Retinal pigment epithelial cell (primary cell): ENCODE data around the gene INTS7.
"Not testable (repeated sequence)": the region's sequence is repeated elsewhere in the genome, so short reads cannot be mapped to it uniquely, and the experiment has no call there.

Experiments
- DNase-seq: peaks from one replicate; pipeline ENCODE4 v3.0.0-alpha.2; 2010; ENCODE audit warnings: low read depth
- H3K4me3 ChIP-seq: 2 replicates; pipeline ENCODE4 v1.5.1; 2011; ENCODE audit warnings: mild to moderate bottlenecking, low read length, control low read depth, moderate library complexity
- TF ChIP-seq, protein P1 (sequence below): conservative IDR thresholded peaks from 2 replicates; pipeline ENCODE4 v1.5.1; 2011; ENCODE audit warnings: low read depth, low read length, control low read depth, inconsistent platforms

Gene INTS7

DNA sequence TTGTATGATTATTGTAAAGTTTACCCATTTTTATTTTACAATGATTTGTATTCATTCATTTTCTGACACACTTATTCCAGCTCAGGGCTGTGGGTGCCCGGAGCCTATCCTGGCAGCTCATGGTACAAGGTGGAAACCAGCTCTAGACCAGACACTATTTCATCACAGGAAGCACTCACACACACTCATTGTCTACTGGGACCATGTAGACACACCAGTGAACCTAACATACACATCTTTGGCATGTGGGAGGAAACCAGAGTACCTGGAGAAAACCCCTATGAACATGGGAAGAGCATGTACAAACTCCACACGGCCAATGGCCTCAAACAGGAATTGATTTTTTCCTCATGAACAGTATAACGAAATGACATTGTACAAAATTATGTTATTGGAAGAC is 2.5 kb upstream of the INTS7 start:
- TF ChIP-seq, protein P1, sequence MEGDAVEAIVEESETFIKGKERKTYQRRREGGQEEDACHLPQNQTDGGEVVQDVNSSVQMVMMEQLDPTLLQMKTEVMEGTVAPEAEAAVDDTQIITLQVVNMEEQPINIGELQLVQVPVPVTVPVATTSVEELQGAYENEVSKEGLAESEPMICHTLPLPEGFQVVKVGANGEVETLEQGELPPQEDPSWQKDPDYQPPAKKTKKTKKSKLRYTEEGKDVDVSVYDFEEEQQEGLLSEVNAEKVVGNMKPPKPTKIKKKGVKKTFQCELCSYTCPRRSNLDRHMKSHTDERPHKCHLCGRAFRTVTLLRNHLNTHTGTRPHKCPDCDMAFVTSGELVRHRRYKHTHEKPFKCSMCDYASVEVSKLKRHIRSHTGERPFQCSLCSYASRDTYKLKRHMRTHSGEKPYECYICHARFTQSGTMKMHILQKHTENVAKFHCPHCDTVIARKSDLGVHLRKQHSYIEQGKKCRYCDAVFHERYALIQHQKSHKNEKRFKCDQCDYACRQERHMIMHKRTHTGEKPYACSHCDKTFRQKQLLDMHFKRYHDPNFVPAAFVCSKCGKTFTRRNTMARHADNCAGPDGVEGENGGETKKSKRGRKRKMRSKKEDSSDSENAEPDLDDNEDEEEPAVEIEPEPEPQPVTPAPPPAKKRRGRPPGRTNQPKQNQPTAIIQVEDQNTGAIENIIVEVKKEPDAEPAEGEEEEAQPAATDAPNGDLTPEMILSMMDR, result no peak
- no peak for DNase-seq

DNA sequence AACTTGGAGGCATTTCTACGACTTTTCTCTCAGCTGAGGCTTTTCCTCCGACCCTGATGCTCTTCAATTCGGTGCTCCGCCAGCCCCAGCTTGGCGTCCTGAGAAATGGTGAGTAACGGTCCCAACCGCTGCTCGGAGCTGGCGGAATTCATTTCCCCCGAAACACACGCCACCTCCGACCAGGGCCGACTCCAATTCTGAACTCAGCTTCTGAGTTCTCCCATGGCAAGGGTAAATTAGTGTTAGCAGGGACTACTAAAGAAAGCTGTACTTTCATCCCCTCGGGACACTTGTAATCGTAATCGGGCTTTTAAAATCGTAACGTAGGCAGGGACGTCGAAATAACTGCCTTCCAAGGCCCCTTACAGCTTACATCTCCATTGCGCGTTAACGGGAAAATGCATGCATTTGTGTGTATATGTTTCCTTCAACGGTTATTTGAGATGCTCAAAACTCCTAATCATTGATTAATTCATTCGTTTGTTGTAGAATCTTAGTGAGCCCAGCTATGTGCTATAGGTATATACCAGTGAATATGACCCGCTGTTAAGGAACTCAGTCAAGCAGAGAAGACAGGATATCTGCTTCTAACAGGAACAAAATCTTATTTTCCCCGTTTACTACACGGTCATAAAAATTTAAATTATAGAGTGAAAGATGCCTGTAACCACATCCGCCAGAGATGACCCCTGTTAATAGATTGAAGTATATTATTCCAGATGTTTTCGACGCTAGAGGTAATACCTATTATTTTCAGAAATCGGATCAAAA is 663 bp upstream of the INTS7 start:
- H3K4me3 ChIP-seq, result peak overlapping the region; percentile 65
- no peak for DNase-seq
- TF ChIP-seq, protein P1, result no peak

More for the DNA sequence above, 2.5 kb upstream of the INTS7 start:
- no peak overlapping the region for H3K4me3 ChIP-seq

DNA sequence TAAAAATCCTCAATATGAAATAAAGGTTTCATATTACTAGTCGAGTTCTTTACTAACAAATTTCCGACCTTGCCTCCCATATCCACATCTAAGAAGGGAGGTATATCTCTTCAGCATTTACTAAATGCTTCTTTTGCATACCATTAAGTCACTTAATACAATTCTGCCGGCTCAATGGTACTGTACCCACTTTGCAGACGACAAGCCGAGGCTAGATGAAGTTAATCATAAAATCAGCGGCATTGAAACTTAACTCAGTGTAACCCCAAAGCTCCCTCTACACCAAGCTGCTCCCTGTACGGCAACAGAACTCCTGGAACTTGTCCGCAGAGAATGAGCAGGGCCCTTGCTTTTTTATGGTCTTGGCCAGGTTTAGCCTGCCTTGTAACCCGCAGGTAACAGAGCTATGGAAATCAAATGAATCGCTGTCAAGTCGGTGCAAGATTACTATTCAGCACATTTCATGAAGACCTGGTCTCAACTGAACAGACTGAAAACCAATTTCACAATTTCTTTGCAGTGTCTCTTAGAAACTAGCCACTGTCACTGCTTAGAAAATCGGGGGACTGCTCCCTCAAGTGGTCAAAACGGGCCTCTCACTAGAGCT is 738 bp downstream of the INTS7 start:
- H3K4me3 ChIP-seq, result peak overlapping the region; percentile 65
- no peak for DNase-seq
- TF ChIP-seq, protein P1, result no peak

DNA sequence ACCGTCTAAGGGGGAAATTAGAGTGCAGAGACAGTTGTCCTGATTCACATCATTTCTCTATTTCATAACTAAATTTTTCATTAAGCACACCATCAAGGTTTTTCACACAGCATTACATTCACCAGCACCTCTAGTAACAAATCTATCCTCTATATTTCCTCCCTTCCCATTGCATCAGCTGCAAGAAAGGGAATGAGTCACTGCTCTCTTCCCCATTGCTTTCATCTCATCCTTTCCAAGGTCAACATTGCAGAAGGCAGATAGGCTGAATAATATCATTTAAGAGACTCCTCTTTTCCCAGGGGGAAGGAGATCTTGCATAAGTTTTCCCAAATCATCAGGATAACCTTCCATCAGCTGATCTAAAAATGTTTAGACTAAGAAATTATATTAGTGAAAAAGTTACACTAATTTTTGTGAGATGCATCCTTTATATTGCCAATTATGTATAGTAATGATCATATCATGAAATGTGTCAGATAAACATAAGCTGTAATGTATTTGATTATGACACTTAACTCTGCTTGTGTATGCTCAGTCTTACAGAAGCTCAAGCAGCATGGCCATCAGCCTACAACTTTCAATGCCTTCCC is 4.3 kb downstream of the INTS7 start:
- no peak for DNase-seq
- TF ChIP-seq, protein P1, result no peak
- no peak overlapping the region for H3K4me3 ChIP-seq

DNA sequence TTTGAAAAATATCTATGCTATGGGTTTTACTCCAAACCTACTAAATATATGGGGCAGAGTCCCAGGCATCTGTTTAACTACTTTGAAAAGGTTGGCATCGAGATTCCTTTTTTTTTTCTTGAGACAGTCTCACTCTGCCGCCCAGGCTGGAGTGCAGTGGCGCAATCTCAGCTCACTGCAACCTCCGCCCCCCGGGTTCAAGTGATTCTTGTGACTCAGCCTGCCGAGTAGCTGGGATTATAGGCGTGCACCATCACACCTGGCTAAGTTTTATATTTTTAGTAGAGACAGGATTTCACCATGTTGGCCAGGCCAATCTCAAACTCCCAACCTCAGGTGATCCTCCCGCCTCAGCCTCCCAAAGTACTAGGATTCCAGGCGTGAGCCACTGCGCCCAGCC is 7.6 kb downstream of the INTS7 start:
- H3K4me3 ChIP-seq, DNase-seq: not testable (repeated sequence)

DNA sequence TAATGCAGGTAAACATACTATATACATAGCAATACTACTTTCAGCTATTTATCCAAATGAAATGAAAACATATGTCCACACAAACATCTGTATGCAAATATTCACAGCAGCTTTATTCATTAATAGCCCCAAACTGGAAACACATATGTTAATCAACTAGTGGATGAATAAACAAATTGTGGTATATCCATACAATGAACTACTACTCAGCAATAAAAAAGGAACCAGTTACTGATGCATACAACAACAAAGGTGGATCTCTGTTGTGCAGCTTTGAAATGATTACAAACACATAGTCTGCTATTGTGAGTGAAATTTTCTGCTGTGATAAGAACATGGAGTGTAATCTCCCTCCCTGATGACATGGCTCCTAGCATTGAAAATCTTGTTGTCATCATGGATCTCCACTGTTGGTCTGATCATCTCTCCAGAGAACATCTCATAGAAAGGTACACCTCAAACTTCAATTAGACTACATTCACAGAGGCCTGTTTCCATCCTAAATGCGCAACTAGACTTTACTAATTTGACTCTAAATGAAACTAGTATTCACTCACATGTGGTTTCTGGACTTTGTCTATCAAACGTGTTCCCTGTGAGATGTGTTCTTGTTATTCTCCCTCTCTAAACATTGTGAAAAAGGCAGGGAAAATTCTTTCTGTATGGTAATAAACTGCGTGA is 10.7 kb downstream of the INTS7 start:
- TF ChIP-seq, protein P1, result no peak
- DNase-seq, result no peak
- H3K4me3 ChIP-seq, result no peak overlapping the region

DNA sequence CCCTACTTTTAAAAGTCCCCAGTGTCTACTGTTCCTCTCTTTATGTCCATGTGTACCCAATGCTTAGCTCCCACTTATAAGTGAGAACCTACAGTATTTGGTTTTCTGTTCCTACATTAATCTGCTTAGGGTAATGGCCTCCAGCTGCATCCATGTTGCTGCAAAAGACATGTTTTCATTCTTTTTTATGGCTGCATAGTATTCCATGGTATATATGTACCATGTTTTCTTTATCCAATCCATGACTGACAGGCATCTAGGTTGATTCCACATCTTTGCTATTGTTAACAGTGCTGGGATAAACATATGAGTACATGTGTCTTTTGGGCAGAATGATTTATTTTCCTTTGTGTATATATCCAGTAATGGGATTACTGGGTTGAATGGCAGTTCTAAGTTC is 12.4 kb downstream of the INTS7 start:
- DNase-seq, H3K4me3 ChIP-seq: not testable (repeated sequence)
